ENCODE measurements around the gene HTT.

Gene HTT

DNA sequence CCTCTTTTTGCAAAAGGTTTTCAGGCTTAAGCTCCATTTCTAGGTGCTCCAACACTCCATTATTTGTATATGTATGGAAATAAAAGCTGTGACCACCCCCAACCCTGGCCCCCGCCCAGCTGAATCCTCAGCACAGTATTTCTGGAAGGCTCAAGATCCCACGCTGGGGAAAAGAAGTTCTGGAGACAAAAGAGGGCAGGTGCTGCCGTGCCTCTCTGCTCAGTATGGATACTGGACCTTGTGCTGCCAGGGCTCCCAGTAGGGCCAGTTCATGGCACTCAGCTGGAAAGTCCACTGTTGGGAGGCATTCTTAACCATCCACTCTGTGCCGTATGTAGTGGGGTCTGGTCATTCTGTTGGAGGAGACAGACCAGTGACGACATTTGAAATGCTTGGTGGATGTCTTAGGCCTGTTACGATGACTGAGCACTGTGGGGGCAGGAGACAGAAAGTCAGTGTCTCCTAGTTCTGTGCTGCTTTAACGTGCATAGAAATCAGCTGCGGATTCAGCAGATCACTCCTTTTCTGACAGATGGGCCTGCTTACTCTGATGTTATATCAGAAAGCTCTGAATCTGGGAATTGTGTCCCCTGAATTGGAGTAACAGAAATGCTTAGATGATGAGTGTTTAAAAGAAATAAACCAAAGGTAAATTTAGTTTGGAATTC lies 126.1 kb downstream of the HTT start:
- DNase-seq (ENCODE audit: low spot score): no peak

DNA sequence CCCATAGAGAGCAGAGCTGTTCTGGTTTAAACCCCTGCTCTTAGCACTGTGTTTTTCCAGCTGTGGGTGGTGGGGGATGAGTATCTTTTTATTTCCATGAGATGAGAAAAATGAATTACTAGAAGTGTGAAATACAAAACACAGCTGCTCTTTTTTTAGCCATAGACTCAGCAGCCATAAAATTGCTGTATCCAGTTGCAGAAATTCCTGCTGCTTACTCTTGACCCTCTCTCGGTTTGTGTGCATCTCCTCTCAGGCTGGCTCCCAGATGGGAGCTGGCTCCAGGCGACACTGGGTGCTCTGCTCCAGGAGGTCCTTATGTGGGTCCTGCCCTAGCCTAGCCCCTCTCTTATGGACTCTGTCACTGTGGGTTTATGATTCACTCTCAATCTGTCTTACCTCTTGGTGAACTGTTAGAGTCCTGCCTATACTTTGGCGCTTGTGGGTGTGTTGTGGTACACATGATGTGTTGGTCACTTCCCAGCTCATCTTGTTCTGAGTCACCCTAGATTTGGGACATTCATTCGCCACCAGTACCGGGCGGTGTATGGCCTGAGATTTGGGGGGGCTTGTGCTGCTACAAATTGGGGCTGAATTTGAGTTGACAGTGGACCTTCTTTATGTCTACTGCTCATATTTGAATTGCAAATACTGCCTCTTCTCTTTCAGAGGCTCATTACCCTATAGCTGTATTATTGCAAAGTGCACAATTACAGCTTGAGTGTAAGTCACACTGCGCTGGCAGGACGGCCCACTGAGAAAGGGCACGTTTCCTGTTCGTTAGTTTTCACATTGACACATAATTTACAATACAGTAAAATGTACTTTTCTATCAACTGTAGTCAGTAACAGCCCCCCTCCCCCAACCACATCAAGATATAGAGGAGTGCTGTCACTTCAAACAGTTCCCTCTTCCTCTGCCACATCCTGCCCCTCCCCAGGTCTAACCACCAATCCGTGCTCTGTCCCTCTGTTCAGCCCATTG lies 127.5 kb downstream of the HTT start:
- peak; percentile 28 for DNase-seq (ENCODE audit: low spot score)

DNA sequence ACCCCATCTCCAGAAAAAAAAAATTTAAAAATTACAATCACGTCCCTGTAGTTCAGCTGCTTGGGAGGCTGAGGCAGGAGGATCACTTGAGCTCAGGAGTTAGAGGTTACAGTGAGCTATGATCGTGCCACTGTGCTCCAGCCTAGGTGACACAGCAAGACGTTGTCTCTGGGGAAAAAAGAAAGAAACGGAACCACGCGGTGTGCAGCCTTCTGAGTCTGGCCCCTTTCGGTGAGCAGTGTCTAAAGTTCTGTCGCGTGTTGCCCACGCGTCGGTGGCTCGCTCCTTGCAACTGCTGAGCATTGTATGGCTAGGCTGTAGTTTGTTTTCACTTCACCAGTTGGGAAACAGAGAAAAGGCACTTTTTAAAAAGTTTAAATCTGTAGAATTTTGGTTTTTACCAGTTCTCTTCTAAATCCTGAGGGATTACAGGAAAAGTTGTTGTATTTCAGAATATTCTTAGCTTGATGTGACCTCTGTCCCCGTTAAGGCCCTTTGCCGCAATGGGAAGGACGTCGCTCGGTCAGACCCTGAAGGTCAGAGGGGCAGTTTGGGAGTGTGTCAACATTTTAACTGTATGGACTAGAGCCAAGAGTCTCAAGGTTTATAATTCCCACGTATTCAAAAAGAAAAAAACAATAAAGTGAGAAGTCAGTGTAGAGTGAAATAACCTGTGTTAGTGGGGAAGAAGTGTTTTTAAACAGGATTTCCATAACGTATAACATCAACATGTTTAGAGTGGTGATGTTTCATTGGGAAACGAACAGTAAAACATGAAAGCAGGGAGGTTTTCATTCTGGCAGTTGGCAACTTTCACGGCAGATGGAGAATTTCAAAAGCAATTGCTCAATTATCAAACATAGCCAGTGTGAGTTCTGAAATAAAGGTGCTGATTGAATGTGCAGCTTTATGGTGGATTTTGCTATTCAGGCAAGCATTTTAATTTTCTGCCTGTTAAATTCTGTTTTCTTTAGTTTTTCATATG lies 128.6 kb downstream of the HTT start:
- DNase-seq (ENCODE audit: low spot score): no peak

DNA sequence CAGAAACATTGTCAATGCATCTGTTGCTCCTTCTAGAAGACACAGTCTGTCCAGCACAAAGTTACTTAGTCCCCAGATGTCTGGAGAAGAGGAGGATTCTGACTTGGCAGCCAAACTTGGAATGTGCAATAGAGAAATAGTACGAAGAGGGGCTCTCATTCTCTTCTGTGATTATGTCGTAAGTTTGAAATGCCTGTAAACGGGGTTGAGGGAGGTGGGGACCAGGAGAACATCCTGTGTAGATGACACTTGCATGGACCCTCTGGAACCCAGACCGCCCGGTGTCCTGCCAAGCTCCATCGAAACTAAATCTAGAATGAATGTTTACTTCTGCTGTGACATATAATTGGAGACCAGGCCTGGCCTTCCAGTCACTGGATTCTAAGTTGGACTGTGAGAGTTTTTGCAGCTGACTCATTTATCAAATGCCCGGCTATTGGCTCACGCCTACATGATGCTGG lies 129.5 kb downstream of the HTT start:
- no peak for DNase-seq (ENCODE audit: low spot score)

DNA sequence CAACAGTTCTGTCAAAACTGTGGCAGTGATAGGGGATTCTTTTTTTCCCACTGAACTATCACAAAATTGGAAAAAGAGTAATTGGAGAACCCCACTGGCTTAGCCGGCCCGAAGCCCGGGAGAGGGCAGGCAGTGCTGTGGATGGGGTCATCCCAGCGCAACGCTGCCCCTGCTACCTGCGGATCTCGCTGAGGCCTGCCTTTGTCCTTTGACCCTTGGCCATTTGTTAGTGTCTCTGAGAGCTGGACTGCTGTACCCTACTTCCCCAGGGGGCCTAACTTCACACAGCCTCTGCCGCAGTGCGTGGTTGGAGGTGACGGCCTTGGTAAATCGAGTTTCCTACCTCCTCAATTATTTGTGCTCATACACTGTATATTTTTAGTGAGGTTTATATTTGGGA lies 131.5 kb downstream of the HTT start:
- DNase-seq (ENCODE audit: low spot score): no peak

DNA sequence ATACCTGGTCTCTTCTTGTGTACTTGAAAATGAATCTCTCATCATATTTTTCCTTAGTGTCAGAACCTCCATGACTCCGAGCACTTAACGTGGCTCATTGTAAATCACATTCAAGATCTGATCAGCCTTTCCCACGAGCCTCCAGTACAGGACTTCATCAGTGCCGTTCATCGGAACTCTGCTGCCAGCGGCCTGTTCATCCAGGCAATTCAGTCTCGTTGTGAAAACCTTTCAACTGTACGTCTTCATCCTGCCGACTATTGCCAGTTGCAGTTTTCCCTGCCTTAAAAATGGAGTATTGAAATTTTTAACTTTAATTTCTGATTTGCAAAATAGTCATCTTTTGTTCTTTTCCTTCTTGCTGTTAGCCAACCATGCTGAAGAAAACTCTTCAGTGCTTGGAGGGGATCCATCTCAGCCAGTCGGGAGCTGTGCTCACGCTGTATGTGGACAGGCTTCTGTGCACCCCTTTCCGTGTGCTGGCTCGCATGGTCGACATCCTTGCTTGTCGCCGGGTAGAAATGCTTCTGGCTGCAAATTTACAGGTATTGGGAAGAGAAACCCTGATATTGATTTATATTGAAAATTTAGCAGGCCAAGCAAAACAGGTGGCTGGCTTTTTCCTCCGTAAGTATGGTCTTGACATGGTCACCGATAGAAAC lies 132.1 kb downstream of the HTT start:
- DNase-seq (ENCODE audit: low spot score): no peak

DNA sequence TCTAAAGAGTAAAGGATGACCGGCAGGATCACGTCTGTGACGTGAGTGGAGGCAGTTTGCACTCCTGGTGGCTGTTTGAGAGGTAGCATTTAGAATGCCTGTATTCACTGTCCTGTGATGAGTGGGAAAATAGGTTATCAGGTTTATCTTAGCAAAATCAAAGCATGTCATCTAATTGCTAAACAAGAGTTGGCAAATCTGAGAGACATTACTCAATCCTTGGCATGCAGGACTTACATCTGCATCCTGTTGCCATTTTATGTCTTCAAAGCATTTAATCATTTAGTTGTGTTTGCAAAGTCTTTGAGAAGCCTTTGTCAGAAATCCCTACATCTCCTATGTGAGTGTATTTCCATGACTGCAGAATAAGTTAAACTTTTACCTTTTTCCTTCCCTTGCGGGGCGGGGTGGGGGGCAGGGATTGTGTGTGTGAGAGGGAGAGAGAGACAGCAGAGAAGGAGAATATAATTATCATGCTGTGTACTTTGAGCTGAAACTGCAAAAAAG lies 133.1 kb downstream of the HTT start:
- DNase-seq (ENCODE audit: low spot score): no peak

DNA sequence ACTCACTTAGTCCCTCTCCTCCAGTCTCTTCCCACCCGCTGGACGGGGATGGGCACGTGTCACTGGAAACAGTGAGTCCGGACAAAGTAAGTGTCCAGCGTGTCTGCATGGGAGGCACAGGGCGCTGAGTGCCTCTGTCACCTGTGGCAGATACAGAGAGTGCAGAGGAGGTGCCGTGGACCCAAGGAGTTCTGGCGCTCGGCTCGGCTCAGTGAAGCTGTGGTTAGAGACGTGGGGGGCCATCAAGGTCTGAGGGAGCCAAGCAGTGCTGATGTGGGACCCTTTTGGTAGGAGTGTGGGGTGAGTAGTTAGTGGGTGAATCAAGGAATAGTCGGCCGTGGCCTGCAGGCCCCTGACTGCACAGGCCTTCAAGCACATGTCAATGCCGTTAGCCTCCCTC lies 134.3 kb downstream of the HTT start:
- no peak for DNase-seq (ENCODE audit: low spot score)

DNA sequence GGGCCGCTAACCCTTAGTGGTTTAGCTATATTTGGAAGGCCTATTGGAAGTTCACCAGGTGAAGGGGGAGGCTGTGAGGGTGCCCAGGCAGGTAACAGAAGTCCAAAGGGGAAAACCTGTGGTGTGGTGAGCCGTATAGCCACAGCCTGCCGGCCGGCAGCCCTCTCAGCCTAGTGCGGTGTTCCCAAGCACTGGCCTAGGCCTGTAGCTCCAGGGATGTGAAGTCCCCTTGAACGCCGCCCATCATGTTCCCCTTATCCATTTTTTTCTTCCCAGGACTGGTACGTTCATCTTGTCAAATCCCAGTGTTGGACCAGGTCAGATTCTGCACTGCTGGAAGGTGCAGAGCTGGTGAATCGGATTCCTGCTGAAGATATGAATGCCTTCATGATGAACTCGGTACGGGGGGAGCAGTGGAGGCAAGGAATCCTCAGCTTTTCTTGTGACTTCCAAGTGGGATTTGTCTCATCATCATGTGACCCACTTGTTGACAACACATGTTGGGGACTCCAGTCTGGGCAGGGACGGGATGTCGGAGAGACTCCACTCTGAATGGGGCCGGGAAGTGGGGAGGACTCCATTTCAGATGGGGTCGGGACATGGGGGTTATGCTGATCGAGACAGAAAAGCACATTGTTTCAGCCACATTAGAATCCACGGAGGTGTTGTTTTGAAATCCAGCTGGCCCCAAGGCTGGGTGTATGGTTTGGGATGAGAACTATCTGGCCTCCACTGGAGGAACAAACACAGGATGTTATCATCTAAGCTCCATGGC lies 135.3 kb downstream of the HTT start:
- DNase-seq (ENCODE audit: low spot score): no peak

DNA sequence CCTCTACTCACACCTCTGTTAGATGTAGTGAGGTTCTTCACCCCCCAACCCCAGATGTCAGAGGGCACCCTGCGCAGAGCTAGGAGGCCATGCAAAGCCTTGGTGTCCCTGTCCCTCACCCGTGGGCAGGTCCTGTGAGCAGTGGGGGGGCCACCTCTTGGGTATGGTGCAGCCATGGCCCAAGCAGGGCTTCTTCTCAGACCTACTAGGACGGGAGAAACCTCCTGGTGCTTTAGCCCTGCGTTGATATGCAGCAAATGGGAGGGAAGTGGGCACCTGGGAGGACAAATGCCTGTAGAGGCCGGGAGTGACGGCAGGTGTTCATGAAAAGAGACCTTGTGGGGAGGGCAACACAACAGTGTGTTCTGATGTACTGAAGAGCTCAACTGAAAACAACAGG lies 136.0 kb downstream of the HTT start:
- DNase-seq (ENCODE audit: low spot score): no peak

DNA sequence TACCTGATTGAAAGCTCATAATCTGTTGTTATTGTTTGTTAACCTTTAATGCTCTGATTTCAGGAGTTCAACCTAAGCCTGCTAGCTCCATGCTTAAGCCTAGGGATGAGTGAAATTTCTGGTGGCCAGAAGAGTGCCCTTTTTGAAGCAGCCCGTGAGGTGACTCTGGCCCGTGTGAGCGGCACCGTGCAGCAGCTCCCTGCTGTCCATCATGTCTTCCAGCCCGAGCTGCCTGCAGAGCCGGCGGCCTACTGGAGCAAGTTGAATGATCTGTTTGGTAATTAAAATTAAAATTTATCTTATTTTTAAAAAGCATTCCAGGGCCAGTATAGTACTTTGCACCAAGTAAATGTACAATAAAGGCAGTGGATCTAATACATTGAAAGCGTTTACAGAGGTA lies 137.4 kb downstream of the HTT start:
- no peak for DNase-seq (ENCODE audit: low spot score)

DNA sequence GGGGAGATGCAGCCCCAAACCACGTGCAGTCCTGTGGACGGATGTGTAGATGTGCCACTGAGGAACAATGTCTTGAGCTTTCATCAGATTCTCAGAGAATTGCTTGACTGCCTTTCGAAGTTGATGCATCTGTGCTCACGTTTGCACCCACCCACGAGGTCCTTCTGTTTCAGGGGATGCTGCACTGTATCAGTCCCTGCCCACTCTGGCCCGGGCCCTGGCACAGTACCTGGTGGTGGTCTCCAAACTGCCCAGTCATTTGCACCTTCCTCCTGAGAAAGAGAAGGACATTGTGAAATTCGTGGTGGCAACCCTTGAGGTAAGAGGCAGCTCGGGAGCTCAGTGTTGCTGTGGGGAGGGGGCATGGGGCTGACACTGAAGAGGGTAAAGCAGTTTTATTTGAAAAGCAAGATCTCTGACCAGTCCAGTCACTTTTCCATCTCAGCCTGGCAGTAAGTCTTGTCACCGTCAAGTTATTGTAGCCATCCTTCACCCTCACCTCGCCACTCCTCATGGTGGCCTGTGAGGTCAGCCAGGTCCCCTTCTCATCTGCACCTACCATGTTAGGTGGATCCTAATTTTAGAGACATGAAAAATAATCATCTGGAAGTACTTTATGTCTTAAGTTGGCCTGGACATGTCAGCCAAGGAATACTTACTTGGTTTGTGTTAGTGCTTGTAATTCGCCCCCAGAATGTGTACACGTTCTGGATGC lies 138.1 kb downstream of the HTT start:
- DNase-seq (ENCODE audit: low spot score): no peak

DNA sequence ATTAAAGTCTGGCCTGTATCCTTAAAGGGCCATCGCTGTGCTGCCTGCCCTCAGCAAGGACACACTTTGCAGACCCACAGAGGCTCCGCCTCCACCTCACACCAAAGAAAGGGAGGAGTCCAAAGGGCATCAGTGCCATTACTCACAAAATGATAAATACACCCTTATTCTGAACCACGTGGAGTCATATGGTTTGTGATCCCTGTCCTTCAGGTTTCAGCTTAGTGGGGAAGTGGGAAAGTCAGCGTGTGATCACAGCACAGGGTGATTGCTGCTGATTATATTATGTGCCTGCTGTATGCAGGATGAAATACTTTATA lies 138.6 kb downstream of the HTT start:
- peak; percentile 8 for DNase-seq (ENCODE audit: low spot score)

DNA sequence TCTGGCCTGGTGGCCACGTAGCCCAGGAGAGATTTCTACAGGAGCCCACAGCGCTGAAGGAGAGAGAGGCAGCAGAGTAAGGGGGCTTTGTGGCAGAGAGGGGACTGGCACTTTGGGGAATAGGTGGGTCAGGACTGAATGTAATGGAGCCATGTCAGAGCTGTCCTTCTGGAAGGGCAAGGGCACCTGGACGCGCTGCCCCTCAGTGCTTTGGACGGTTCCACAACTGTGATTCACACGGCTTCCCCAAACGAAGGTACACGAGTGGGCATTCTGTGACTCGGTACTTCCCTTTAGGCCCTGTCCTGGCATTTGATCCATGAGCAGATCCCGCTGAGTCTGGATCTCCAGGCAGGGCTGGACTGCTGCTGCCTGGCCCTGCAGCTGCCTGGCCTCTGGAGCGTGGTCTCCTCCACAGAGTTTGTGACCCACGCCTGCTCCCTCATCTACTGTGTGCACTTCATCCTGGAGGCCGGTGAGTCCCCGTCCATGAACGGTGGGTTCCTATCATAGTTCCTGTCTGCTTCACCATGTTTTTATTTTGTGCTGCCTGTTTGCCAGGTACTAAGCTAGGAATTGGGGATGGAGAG lies 139.3 kb downstream of the HTT start:
- DNase-seq (ENCODE audit: low spot score): no peak

DNA sequence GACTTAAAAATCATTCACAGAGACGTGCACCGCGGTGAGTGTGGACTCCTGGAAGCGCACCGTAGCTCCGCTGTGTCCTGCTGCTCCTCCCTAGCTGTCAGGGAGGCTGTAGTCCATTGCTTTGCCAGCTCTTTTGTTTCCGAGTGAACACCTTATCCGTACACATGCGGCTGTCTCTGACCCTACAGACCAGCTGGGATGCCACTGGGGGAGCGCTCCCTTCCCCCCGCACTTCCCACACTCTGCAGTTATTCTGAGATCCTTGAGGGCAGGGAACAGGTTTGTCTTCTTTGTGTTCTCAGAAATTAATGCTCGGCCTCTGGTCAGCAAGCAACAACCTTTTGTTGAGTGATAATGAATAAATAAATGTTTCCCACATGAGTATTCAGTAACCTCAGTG lies 140.8 kb downstream of the HTT start:
- no peak for DNase-seq (ENCODE audit: low spot score)

DNA sequence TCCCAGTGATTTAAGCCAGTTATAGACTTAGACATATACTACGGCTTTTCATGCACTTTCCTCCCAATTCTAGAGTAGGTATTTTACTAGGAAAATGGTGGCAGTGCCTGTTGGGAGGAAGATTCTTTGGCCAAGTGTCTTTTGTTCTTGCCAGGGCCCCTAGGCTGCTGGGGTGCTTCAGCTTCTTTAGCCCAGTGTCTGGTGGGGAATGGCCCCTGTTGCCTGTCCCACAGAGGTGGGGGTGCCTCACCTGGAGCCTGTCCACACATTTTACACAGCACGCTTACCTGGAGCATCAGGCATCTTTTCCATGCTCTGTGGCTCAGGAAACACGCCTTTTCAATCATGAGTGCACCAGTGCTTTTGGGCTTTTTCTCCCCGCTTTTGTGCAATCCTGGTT lies 141.3 kb downstream of the HTT start:
- no peak for DNase-seq (ENCODE audit: low spot score)

DNA sequence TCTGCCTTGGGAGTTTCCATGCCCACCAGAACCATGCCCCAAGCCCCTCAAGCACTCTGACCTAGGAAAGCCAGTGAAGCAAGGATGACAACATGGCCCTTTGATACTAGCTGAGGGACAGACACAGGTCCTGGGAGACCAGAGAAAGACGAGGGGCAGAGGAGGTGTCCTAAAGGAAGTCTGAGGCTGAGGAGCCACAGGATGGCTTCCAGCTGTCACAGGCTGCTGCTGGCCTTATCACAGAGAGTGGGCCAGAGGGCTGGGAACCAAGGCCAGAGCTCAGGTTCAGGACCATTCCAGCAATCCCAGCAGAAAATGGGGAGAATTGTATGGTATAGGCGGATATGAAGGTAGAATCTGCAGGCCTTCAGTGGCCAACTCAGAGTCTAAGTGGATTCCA lies 142.8 kb downstream of the HTT start:
- no peak for DNase-seq (ENCODE audit: low spot score)

DNA sequence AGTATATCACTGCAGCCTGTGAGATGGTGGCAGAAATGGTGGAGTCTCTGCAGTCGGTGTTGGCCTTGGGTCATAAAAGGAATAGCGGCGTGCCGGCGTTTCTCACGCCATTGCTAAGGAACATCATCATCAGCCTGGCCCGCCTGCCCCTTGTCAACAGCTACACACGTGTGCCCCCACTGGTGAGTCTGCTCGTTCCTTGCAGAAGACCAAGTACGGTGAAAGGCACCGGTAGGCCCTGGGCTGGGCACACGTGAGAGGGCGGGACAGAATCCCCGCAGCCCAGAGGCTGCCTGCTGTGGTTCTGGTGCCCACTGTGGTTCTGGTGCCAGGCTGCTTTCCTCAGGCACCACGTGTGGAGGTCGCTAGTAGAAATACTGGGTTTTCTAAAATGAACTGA lies 143.3 kb downstream of the HTT start:
- DNase-seq (ENCODE audit: low spot score): no peak

DNA sequence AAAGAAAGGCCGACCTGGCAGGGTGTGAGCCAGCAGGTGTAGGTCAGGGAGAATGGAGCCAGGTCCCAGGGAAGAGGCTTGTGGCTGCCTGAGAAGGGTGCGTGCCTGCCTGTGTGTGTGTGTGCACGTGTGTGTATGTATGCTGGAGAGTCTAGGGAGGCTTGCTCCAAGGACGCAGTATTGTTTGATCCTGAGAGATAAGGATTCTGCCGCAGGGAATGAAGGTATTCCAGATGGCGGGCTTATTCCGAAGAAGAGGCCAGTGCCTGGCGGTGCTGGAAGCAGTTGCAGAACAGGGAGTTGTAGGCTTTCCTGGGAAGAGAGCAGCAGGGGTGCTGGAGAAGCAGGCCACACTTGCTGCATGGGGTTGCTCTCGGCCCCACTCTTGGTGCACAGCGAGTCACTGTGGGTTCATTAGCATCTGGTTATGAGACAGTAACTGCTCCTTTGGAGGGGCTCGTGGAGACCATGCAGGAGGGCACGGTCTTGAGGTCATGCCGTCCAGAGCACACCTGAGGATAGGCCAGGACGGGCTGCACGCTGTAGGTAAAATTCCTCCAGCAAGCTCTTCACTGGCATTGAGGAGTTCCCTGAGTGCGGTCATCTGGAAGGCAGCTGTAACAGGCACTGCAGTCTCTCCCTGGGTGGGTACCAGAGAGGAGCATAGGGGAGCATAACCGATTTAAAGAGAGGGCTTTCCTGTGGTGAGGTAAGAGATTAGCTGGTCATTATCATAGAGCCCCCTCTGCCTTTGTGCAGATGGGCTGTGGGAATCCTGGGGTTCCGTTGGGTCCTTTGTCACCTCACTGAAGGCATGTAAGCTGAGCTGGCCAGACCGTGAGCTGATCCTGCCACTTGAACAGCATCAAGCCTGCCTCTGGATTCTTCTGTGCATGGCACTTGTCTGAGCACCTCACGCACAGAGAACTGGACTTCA lies 144.6 kb downstream of the HTT start:
- DNase-seq (ENCODE audit: low spot score): no peak
